DOHH2 (cell line): ENCODE data around the gene FAM186B.

Experiments
- H3F3A ChIP-seq: fragments of 200-600 bp; sonication (generic), shearing (Covaris generic); 2 replicates; pipeline ENCODE4 v1.6.0; 2016; ENCODE audit warnings: antibody characterized with exemption, mild to moderate bottlenecking; ENCODE audit not compliant: control insufficient read depth, insufficient read depth
- H3K27ac ChIP-seq: fragments of 200-600 bp; sonication (generic); 2 replicates; pipeline ENCODE4 v1.5.1; 2014; ENCODE audit warnings: low read depth, mild to moderate bottlenecking, low read length, moderate library complexity
- H3K27me3 ChIP-seq: fragments of 200-600 bp; sonication (generic); 2 replicates; pipeline ENCODE4 v1.6.1; 2014; ENCODE audit warnings: mild to moderate bottlenecking, low read length, mixed read lengths; ENCODE audit not compliant: control insufficient read depth
- H3K36me3 ChIP-seq: fragments of 200-600 bp; sonication (generic); 2 replicates; pipeline ENCODE4 v1.6.1; 2014; ENCODE audit warnings: mild to moderate bottlenecking, low read length, moderate library complexity, mixed read lengths; ENCODE audit not compliant: control insufficient read depth
- H3K4me1 ChIP-seq: fragments of 200-600 bp; sonication (generic); 2 replicates; pipeline ENCODE4 v1.6.1; 2014; ENCODE audit warnings: mild to moderate bottlenecking, low read length, mixed read lengths; ENCODE audit not compliant: control insufficient read depth
- H3K4me2 ChIP-seq: fragments of 200-600 bp; sonication (generic); 2 replicates; pipeline ENCODE4 v1.6.0; 2014; ENCODE audit warnings: mild to moderate bottlenecking, low read length, moderate library complexity
- H3K4me3 ChIP-seq: fragments of 200-600 bp; sonication (generic); 2 replicates; pipeline ENCODE4 v1.5.1; 2014; ENCODE audit warnings: mild to moderate bottlenecking, low read length, mixed read lengths
- H3K79me2 ChIP-seq: fragments of 200-600 bp; sonication (generic); 2 replicates; pipeline ENCODE4 v1.6.1; 2014; ENCODE audit warnings: mild to moderate bottlenecking, low read length, mixed read lengths; ENCODE audit not compliant: control insufficient read depth
- H3K9me2 ChIP-seq: fragments of 200-600 bp; sonication (generic); replicated peaks from 2 replicates; pipeline ENCODE4 v1.6.1; 2014; ENCODE audit warnings: mild to moderate bottlenecking, low read length, mixed read lengths; ENCODE audit not compliant: control insufficient read depth
- H3K9me3 ChIP-seq: fragments of 200-600 bp; sonication (generic); 2 replicates; pipeline ENCODE4 v1.6.1; 2014; ENCODE audit warnings: antibody characterized with exemption, low read length, mixed read lengths; ENCODE audit not compliant: control insufficient read depth, insufficient read depth
- H4K20me1 ChIP-seq: fragments of 200-600 bp; sonication (generic); 2 replicates; pipeline ENCODE4 v1.6.0; 2014; ENCODE audit warnings: low read depth, mild to moderate bottlenecking, antibody characterized with exemption, low read length, moderate library complexity; ENCODE audit not compliant: control insufficient read depth, insufficient read depth
- EZH2phosphoT487 ChIP-seq: fragments of 200-600 bp; sonication (generic); IDR thresholded peaks from 2 replicates; pipeline ENCODE4 v1.6.1; 2017; ENCODE audit warnings: borderline replicate concordance, mild to moderate bottlenecking, antibody characterized with exemption, low read length, moderate library complexity, mixed read lengths
- TF ChIP-seq, protein P1 (sequence below): fragments of 200-600 bp; sonication (generic); IDR thresholded peaks from one replicate; pipeline ENCODE4 v1.5.1; 2014; ENCODE audit warnings: antibody characterized with exemption, mild to moderate bottlenecking, low read depth, low read length; ENCODE audit not compliant: poor library complexity, severe bottlenecking

FAM186B gene

GRCh38 chr12:49623142-49623904 is 17.9 kb upstream of the FAM186B start, which contains the start of gene PRPF40B:
TSS of gene PRPF40B (plus strand) at chr12:49623561. CDS start at chr12:49623591, 30 bp downstream.
- Histone ChIP-seq H3K4me2 (peak within 1 kb of the TSS; percentile 93), H4K20me1 (no peaks in the 10 kb centered on the region), H3K27me3 (no peaks in the 10 kb centered on the region), H3F3A (peaks cover 40% of the 10 kb centered on the region), H3K4me1 (peaks cover 48% of the 10 kb centered on the region), H3K79me2 (no peaks in the 10 kb centered on the region), H3K4me3 (peak within 1 kb of the TSS; percentile 79), H3K9me2 (no peaks in the 10 kb centered on the region), H3K36me3 (no peaks in the 10 kb centered on the region), H3K9me3 (no peaks in the 10 kb centered on the region), H3K27ac (peak within 1 kb of the TSS; percentile 91)
- TF ChIP-seq, protein P1, sequence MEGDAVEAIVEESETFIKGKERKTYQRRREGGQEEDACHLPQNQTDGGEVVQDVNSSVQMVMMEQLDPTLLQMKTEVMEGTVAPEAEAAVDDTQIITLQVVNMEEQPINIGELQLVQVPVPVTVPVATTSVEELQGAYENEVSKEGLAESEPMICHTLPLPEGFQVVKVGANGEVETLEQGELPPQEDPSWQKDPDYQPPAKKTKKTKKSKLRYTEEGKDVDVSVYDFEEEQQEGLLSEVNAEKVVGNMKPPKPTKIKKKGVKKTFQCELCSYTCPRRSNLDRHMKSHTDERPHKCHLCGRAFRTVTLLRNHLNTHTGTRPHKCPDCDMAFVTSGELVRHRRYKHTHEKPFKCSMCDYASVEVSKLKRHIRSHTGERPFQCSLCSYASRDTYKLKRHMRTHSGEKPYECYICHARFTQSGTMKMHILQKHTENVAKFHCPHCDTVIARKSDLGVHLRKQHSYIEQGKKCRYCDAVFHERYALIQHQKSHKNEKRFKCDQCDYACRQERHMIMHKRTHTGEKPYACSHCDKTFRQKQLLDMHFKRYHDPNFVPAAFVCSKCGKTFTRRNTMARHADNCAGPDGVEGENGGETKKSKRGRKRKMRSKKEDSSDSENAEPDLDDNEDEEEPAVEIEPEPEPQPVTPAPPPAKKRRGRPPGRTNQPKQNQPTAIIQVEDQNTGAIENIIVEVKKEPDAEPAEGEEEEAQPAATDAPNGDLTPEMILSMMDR: peak; percentile 60
- TF ChIP-seq EZH2phosphoT487: no peak

DNA sequence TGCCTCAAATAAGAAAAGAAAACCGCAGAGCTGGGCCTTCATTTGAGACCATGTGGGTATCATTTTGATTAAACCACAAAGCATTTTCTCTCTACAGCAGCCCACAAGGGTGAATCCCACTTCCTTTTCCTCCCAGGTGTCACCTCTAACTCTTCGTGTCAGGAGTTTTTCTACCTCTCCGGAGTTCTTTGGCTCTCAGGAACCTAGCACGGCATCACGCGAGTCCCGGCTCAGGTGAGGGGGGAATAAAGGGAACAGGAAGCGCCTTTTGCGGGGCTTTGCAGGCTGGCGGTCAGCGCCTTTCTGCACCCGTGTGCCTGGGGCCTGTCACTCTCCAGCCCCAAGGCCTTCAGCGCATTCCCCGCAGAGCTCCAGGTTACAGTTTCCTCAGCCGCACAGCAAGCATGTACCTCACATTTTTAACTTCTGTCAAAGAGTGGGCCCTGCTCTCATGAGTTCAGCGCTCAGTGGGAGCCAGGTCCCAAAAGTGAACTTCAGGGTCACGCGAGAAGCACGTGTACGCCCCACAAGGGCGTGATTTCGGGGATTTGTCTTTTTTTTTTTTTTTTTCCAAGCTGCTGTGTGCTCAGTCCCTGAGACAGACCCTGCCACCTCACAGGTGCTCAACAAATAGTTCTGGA is 17.2 kb upstream of the FAM186B start:
- H3K4me2 ChIP-seq: peak overlapping the region; percentile 93
- peak overlapping the region; percentile 91 for H3K27ac ChIP-seq
- no peaks in the 10 kb centered on the region for H3K36me3 ChIP-seq
- H3K4me3 ChIP-seq: peak overlapping the region; percentile 79
- H3K9me3 ChIP-seq: no peaks in the 10 kb centered on the region
- no peaks in the 10 kb centered on the region for H3K27me3 ChIP-seq
- no peak for TF ChIP-seq EZH2phosphoT487
- TF ChIP-seq, protein P1: no peak
- H4K20me1 ChIP-seq: no peaks in the 10 kb centered on the region
- peaks cover 48% of the 10 kb centered on the region for H3K4me1 ChIP-seq
- no peaks in the 10 kb centered on the region for H3K9me2 ChIP-seq
- H3F3A ChIP-seq: peaks cover 42% of the 10 kb centered on the region
- H3K79me2 ChIP-seq: no peaks in the 10 kb centered on the region

- Histone ChIP-seq H4K20me1 (no peaks in the 10 kb centered on the region), H3K4me2 (peak overlapping the region; percentile 93), H3K4me3 (peak overlapping the region; percentile 79), H3K4me1 (peaks cover 52% of the 10 kb centered on the region), H3K79me2 (no peaks in the 10 kb centered on the region), H3F3A (peaks cover 42% of the 10 kb centered on the region), H3K27ac (peak overlapping the region; percentile 91), H3K36me3 (no peaks in the 10 kb centered on the region), H3K27me3 (no peaks in the 10 kb centered on the region), H3K9me3 (no peaks in the 10 kb centered on the region), H3K9me2 (no peaks in the 10 kb centered on the region)
- TF ChIP-seq, protein P1: no peak
- no peak for TF ChIP-seq EZH2phosphoT487
Measured at GRCh38 chr12:49621651-49622500, 16.4 kb upstream of the FAM186B start.
